GM10847 (cell line): ENCODE data around the gene ING3.

ENCODE experiments used
- POLR2A ChIP-seq: IDR thresholded peaks from 2 replicates; pipeline ENCODE4 v1.6.1; 2011; ENCODE audit not compliant: insufficient read length; ENCODE audit errors: extremely low read depth

Gene ING3

DNA sequence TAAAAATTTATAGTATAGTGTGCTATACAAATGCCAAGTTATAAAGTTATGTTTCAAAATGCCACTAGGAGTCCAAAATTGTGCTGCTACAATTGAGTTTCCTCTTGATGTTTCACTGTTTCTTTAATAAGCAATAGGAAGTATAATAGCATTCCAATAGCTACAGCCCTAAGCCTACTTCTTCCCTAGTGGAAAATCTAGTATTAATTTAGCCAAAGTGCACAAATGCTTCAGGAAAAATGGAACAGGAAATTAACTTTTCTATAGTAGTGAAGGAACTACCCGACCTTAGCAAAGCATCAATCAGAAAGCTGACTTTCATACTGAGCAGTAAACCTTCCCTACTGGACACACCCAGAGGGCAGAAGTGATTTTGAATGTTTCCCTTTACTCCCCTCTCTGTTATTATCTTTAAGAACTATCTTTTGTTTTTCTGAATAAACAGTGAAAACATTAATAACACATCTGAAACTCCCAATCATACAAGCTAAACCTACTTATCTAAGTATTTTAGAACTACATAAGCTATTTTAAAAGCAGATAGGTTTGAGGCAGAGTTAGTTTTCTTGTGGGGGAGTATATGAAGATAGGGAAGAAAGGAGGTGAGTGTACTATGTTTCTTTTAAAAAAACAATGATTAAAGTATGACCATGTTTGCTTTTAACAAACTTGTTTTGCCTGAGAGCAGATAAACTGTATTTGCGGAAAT, 51.6 kb downstream of the ING3 start:
- no peak for TF ChIP-seq POLR2A

DNA sequence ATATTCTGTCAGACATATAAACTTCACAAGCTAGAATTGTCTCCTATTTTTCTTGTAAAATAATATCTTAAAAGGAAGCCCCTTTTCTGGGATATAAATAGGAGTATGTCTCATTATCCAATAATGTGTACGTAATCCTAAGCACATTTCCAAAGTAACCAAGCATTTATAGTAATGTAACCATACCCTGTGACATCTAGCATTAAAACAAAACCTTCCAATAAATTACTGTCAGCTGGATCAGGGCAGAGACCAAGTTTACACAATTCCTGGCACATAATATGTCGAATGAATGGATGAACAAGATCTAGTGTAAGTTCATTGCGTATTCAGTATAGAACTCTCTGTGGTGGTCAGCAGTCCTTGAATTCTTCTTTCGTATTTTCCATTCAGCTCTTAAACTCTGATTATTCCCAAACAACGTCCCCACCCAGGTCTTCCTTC, 52.2 kb downstream of the ING3 start:
- TF ChIP-seq POLR2A, result no peak

DNA sequence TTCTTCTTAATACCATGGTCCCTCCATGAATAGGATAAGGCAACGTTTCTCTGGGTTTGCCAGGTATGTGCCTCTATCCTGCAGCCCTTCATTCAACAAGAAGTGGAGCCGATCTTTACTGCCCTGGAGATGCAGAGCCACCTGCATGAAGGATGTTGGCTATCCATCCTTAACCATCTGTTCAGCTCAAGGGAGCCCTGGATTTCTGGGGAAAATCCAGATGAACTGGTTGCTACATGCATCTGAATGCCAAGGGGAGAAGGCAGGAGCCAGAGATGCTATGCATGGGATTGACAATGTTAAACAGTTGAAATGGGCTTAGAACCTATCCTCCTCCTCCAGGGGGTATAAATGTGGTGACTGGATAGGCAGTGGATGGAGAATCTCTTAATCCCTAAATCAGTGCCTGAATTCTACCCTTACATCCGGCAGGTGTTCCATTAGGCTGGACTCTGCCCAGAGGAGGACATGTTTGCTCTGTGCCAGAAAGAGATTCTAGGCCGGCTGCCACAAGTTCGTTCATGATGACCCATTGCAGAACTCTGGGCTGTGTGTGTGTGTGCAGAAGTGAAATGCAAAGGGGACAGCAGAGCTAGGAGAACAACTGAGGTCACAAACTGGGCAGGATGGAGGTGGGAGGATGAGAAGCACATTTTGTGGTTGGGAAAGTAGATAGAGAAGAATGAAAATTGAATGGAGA, 53.6 kb downstream of the ING3 start:
- TF ChIP-seq POLR2A, result no peak

DNA sequence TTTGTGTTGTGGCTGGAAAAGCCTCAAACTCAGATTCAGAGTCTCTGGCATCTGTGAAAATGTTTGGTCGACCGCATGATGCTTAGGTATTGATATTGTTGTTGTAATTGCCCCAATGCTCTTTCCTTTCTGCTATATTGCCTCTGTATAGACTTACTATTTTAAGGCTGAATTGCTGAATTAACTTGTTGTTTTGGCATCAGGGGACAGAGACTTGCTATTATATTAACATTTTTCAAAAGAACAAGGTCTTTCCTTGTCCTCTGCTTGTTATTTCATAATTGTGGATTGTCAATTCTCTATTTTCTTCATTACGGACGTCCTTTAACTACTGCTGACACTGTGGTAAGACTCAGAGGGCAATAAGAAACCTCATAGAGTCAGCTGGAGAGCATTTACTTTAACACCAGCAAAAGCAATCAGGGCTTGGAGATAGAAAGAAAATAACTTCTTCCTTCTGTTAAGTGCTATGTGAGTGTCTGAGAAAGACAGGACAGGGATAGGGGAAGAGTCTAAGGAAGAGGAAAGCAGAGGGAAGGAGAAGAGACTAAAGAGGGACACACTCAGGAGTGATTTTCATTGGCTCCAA, 55.5 kb downstream of the ING3 start:
- no peak for TF ChIP-seq POLR2A

DNA sequence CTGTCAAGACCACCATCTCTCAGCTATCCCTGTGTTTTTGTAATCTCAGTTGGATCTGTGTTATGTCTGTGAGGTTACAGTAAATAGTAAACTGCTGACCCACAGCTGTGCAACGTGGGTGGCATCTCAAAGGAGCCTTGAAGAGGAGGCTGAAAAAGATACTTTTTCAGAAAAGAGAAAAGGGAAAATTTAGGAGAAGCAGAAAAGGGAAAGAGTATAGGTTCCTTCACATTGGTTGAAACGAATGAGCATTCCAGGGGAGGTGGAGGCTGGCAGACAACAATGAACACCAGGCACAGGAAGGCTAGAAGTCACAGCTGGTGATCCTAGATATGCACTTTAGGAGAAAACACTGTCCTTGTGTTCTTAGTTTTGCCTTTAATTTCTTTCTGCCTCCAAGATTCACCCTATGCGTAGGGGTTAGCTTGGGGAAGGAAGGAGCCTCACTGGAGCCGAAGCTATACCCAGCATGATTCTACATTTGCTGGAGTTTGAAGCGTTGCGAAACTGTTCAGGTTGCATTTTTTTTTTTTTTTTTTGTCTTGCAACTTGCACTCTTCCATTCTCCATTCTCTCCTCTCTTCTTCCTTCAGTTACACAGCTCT, 56.2 kb downstream of the ING3 start:
- TF ChIP-seq POLR2A, result no peak

DNA sequence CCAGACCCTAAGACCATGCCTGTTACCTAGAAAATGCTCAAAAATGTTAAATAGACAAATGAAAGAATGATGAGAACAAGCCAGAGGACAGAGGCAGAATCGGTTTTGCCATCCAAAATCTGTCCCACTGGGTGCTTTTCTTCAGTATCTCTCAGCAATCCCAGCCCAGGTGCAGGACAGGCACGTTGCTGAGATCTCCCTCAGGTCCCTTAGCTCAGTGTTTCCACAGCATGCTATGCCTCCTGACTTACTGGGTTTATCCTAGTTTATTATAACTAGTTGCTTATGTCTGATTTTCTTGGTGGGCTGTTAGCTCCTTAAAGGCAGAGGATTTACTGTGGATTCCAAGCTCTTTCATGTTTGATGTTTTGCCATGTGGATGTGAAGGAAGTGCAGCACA, 58.2 kb downstream of the ING3 start:
- no peak for TF ChIP-seq POLR2A

DNA sequence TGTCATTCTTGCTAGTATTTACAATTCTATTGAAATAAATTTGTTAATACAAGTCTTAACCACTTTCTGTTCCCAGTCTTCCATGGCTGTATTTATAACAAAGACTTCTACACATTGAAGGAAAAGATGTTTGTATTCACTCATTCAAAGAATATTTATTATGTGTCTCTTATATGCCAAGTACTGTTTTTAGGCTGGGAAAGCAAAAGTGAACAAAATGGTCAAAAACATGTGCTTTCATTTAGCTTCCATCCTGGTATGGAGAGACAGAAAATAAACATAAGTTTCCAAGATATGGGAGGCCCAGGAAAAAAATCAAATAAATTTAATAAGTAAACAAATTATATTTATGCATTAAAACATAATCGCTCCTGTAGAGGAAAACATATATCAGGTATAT, 60.8 kb downstream of the ING3 start:
- TF ChIP-seq POLR2A, result no peak

DNA sequence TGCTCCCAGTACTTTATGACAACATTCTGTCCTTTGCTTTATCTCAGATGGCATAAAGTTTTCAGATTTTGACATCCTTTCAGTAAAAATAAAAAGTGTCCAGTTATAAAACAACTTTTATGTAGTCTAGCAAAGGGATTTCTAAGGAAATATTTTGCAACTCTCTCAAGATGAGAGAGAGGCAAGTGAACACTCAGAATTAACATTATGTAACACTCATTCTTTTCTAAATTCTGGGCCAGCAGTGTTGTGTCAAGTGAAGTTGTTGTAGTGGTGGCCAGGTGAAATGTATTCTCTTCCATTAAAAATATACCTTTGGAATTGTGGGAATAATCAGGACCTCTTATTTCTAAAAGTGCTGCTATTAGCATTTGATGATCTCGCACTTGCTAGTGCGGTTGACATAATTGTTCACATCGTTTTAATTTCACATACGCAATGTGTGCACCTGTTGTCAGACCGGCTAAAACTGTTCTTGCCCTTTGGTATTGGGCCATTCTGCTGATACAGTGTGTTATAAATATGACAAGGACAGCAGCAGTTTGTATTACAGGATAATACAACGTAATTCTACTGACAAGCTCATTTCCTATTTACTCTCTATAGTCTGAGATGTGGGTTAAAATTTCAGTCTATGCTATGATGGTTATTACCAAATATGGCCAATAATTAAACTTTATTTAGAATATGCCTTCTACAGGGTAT, 61.7 kb downstream of the ING3 start:
- no peak for TF ChIP-seq POLR2A

DNA sequence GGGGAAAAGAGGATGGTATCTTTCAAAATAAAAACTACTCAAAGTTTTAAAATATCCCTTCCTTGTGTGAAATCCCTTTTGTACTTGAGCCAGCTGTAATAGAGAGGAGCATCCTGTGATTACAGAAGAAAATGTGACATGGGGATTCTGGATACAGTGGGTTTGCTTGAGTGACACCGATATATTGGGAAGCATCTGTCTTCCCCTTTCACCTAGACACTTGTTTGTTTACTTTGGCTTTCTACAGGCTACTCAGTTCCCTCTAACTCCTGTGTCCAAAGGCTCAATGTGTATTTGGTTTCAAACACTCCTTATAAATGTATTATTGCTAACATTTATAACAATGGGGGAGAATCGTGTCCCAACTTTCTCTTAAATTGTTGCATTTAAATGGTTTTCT, 62.3 kb downstream of the ING3 start:
- TF ChIP-seq POLR2A, result no peak

DNA sequence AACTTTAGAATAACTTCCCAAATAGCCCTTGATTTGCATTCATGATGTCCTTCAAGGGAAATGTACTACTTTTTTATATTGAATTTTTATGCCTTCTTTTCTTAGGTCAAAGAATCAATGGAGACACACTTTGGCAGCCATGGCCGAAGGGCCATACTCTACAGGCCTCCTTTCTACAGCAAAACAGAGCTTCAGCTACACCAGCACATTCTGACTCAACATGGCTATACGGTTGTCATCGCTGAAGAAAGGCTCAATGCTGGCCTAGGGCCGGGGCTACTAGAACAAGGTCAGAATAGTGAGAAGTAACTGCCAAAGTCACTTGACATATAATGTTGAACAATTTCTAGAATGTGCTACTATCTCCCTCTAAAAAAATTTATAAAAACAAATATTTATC, 65.0 kb downstream of the ING3 start:
- no peak for TF ChIP-seq POLR2A

DNA sequence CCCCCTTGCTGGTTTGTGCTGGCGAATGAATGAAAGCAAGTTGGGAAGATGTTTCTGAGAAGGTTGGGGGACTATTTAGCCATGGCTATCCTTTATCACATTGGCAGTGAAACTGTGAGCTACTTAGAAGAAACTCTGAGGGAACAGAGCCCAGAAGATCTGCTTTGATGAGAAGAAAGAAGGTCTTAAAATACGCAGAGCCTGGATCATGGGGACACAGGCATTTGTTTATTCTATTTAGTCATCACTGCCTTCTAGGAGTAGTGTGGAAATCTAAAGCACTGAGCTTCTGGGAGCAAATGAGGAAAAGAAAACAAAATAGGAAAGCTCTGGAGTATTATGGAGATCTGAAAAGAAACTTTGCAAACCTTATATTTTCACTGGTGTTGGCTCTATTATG, 66.4 kb downstream of the ING3 start:
- no peak for TF ChIP-seq POLR2A

DNA sequence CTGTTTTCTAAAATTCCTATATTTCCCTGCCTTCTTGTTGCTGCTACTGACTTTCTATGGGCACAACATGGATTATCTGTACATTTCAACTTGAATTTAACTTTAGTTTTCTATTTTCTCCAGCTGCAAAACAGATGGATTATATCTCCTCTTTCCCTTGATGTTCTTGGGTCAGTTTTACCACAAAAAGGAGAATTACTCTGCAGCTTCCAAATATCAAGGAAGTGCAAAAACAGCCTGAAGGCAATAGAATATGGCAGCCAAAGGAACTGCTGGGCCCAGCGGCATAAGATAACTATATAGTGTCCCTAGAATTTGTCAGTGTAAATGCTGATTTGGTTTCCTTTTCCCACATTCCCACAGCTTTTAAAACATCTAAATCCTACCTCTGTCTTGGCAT, 67.0 kb downstream of the ING3 start:
- no peak for TF ChIP-seq POLR2A

DNA sequence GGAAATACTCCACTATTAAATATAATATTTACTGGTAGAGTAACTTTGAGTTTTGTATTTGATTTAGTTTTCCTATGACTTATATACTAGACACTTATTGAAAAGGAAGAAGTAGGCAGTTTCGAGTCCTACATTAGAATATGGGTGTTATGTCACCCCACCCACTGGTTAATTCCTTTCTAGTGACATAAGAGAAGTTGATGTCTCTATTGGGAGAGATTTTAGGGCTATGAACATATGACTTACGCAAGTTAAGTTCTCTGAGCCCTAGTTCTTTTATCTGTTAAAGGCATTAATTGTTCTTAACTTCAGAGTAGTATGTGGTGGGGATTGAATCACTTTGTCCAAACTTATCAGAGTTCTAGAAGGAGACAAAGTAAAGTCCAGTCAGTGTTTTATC, 68.4 kb downstream of the ING3 start:
- TF ChIP-seq POLR2A, result no peak

DNA sequence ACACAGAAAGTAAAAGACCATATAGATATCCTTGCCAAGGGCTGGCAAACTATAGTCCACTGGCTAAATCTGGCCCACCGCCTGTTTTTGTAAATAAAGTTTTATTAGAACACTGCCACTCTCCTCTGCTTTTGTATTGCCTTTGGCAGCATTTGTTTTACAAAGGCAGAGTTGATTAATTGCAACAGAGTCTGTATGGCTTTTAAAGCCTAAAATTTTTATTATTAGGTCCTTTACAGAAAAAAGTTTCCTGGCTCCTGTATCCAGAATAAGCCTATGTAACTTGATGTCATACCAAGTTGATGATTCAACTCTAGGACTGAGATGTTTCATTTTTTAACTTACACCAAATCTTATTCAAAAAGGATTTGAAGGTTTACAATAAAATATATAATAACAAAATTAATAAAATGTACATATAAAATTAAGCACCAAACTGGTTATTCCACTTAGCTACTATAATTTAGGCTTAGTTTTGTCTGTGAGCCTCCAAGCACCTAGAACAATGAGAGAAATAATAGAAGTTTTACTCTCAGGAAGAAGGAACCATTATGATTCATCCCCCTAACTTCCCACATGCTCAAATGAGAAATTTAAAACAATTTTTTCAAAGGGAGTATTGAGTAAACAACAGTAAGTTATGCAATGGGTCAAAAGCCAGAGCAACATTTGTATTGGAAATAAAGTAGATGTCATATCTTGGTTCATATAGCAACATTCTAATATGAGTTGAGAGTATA, 69.8 kb downstream of the ING3 start:
- no peak for TF ChIP-seq POLR2A
